Nephron (organoid): ENCODE results near the gene PNCK.
A peak's percentile ranks its signal among the peaks of the same experiment; 100 is the strongest.

ENCODE experiments used
- H3K27ac Mint-ChIP-seq, 3 experiments: 2 replicates each; pipeline ENCODE4 v1.8.0; 2020; ENCODE audit warnings: mixed read lengths in 3 of 3, mild to moderate bottlenecking in 2 of 3, moderate library complexity in 1 of 3
- H3K27me3 Mint-ChIP-seq: 2 replicates; pipeline ENCODE4 v1.8.0; 2021; ENCODE audit warnings: low read depth, mild to moderate bottlenecking, moderate library complexity, mixed read lengths
- H3K36me3 Mint-ChIP-seq: 2 replicates; pipeline ENCODE4 v1.8.0; 2020; ENCODE audit warnings: low read depth, mixed read lengths
- H3K4me1 Mint-ChIP-seq: 2 replicates; pipeline ENCODE4 v1.8.0; 2020; ENCODE audit warnings: mixed read lengths
- H3K4me3 Mint-ChIP-seq, 3 experiments: 2 replicates each; pipeline ENCODE4 v1.8.0; 2020; ENCODE audit warnings: mild to moderate bottlenecking in 3 of 3, mixed read lengths in 3 of 3, moderate library complexity in 2 of 3
- H3K9me3 Mint-ChIP-seq: 2 replicates; pipeline ENCODE4 v1.8.0; 2020; ENCODE audit warnings: mixed read lengths
- TF ChIP-seq, protein P1 (sequence below), 3 experiments: fragments of 200-600 bp; sonication (generic); IDR thresholded peaks; one replicate each; pipeline ENCODE4 v1.5.0; 2021; ENCODE audit warnings: antibody characterized with exemption in 3 of 3; ENCODE audit not compliant: unreplicated experiment in 3 of 3

Gene PNCK

DNA sequence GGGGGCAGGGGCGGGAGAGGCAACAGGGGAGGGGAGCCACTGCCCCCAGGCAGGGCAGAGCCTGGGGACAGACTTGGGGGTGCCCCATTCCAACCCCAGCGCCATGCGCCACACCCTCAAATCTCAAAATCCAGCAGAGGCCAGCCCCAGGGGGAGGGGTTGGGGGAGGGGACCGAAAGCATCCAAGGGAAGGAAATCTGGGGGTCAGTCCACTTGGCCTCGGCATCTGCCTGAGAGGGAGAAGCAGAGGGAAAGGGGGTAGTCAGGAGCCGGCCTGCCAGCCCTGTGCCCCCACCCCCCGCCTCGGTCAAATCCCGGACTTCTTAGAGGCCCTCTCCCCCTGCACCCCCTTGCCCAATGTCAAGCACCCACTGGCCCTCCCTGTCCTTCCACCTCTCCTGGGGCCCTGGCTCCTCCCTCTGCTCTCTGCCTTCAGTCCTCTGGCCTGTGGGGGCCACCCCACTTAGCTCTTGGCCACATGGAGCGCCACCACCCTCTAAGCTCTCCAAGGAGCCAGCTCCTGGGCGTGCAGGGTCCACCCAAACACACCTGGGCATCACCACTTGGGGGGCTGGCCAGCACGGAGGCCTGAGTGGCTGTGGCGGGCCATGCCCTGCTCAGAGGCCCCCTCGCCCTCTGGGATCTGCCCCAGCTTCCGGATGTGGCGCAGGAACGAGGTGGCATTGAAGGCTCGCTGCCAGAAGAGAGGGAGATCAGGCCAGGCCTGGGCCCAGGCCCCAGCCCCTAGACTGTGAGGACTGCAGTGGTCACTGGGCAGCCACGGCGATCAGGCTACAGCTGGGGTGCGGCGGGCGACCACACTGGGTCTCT lies 3.5 kb downstream of the PNCK start:
- TF ChIP-seq, protein P1, sequence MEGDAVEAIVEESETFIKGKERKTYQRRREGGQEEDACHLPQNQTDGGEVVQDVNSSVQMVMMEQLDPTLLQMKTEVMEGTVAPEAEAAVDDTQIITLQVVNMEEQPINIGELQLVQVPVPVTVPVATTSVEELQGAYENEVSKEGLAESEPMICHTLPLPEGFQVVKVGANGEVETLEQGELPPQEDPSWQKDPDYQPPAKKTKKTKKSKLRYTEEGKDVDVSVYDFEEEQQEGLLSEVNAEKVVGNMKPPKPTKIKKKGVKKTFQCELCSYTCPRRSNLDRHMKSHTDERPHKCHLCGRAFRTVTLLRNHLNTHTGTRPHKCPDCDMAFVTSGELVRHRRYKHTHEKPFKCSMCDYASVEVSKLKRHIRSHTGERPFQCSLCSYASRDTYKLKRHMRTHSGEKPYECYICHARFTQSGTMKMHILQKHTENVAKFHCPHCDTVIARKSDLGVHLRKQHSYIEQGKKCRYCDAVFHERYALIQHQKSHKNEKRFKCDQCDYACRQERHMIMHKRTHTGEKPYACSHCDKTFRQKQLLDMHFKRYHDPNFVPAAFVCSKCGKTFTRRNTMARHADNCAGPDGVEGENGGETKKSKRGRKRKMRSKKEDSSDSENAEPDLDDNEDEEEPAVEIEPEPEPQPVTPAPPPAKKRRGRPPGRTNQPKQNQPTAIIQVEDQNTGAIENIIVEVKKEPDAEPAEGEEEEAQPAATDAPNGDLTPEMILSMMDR (IDR thresholded peaks at IDR 0.05; ENCODE audit: unreplicated experiment in 3 of 3), result no peak
- H3K4me3 Mint-ChIP-seq, result no peak overlapping the region
- H3K27ac Mint-ChIP-seq, result no peak overlapping the region
- peaks cover 54% of the 10 kb centered on the region for H3K27me3 Mint-ChIP-seq
- H3K36me3 Mint-ChIP-seq, result no peaks in the 10 kb centered on the region
- peaks cover 13% of the 10 kb centered on the region for H3K4me1 Mint-ChIP-seq
- peaks cover 35% of the 10 kb centered on the region for H3K9me3 Mint-ChIP-seq

DNA sequence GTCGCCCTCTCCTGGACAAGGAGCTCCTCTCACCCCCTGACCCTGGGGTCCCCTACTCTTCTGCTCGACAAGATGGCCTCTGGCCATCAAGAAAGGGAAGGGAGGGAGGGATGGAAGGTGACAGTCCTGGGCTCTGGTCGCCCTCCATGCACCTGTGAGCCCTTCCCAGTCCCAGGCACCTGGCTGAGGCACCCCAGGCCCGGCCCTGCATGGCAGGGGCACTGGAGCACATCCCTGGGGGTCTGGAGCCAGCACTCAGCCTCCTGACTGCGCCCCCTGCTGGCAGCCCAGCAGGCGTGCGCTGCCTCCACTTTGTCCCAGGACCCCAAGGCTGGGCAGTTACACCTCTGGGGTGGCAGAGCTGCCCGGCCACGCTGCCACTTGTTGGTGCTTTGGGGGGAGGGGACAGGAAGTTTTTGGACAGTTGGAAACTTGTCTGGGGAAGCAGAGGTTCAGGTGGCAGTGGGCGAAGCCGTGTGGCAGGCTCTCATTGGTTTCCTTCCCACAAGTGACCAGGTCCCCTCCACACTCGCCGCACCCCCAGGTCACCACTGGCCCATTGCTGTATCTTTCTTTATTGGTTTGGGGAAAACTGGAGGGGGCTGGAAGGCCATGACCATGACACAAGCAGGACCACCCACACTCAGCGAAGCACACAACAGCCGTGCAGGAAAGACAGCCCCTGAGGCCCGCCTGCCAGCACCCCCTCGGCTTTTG lies 4.3 kb downstream of the PNCK start:
- no peak overlapping the region for H3K4me3 Mint-ChIP-seq
- peaks cover 53% of the 10 kb centered on the region for H3K27me3 Mint-ChIP-seq
- H3K4me1 Mint-ChIP-seq, result peaks cover 9% of the 10 kb centered on the region
- H3K9me3 Mint-ChIP-seq, result peaks cover 35% of the 10 kb centered on the region
- no peak overlapping the region for H3K27ac Mint-ChIP-seq
- H3K36me3 Mint-ChIP-seq, result no peaks in the 10 kb centered on the region
- TF ChIP-seq, protein P1 (IDR thresholded peaks at IDR 0.05; ENCODE audit: unreplicated experiment in 3 of 3), result peak; percentile 67 to 73 (median 70)

DNA sequence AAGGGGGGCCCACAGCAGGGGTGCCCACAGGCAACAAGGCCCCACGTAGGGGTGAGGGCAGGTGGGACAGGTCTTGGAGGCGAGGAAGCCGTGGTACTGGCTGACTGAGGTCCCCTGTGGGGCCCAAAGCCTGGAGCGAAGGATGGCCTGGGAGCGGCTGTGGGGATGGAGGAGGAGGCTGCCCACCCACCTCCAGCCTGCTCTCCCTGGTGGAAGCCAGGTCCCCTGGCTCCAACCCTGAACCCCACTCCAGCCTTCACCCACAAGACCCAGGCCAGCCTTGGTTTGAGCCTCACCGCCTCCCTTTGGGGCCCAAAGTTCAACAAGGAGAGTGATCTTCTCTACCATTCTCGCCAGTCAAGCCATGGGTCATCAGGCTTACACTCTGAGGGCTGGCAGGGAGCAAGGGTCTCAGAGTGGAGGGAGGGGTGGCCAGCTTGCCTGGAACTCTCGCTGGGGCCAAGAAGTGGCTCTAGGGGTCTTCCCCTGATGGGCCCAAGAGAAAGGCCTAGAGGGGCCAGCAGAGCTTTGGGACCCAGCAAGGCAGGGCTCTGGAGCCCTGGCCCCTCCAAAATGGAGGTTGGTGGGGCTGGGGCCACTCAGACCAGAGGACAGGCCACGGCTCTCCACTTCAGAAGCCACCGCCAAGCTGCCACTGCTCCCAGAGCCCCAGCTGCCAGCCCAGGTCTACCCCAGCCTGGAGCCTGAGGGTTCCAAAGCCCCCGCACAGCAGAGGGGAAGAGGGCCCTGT lies 5.0 kb downstream of the PNCK start:
- Mint-ChIP-seq H3K27ac (no peak overlapping the region), H3K9me3 (peaks cover 32% of the 10 kb centered on the region), H3K27me3 (peaks cover 50% of the 10 kb centered on the region), H3K4me3 (no peak overlapping the region), H3K4me1 (peaks cover 5% of the 10 kb centered on the region), H3K36me3 (no peaks in the 10 kb centered on the region)
- TF ChIP-seq, protein P1 (IDR thresholded peaks at IDR 0.05; ENCODE audit: unreplicated experiment in 3 of 3), result no peak

DNA sequence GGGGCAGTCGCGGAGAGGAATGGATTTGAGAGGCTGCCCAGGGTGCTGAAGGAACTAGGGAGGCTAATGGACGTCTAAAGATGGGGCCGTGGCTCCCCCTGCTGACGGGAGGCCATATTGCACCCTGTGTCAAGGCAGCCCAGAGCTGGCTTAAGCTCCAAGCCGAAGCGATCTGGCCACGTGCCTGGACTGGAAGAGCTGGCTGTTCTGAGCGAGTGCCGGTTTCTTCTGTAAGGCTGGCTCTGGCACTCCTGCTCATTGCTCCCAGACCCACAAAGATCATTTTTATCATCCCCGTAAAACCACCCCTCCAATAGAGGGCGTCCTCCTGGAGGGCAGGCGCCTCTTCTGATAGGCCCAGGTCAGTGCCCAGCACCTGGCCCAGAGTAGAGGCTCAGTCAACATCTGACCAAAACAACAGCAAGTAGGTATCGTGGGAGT lies 5.6 kb downstream of the PNCK start:
- Mint-ChIP-seq H3K4me1 (peaks cover 5% of the 10 kb centered on the region), H3K27ac (peak overlapping the region in 1 of 3 experiments; percentile 43), H3K4me3 (peak overlapping the region; percentile 47 to 73 (median 60)), H3K27me3 (peaks cover 50% of the 10 kb centered on the region), H3K36me3 (no peaks in the 10 kb centered on the region), H3K9me3 (peaks cover 32% of the 10 kb centered on the region)
- TF ChIP-seq, protein P1 (IDR thresholded peaks at IDR 0.05; ENCODE audit: unreplicated experiment in 3 of 3), result peak; percentile 67 to 75 (median 71)

DNA sequence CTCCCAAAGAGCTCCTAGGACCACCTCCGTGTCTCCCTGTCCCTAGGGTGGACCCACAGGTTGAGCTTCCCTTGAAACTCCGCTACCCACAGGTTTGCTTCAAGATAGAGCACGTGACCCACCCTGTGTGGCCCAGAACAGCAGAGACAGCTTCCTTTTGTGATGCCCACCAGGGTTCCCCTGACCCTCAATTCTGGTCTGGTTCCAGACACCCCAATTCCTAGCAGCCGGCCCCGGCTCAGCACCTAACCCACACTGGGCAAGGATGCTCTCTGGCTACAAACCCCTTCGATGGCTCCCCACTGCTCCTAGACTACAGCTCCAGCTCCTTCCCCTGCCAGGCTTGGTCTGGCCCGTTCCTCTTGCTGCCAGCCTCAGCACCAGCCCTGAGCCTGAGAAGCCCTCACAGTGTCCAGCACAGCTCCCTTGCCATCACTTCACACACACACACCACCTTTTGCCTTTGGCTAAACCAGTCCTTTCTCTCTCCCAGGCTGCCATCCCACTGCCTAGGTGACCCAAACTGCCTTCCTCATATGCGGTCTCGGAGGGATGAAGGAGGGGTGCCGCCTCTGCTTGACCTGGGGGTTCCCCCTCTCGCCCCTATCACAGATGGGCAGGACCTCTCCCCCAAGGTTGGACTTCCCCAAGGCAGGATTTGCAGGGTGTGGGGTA lies 6.2 kb downstream of the PNCK start:
- TF ChIP-seq, protein P1 (IDR thresholded peaks at IDR 0.05; ENCODE audit: unreplicated experiment in 3 of 3), result no peak
- Mint-ChIP-seq H3K27ac (no peak overlapping the region), H3K36me3 (no peaks in the 10 kb centered on the region), H3K27me3 (peaks cover 51% of the 10 kb centered on the region), H3K4me1 (peaks cover 5% of the 10 kb centered on the region), H3K9me3 (peaks cover 32% of the 10 kb centered on the region), H3K4me3 (peak overlapping the region; percentile 47 to 73 (median 60))
